HG03095 (cell line): ENCODE data around the gene MAGEL2.

ENCODE experiments used
- ATAC-seq: cut with Tn5 transposase; IDR thresholded peaks from one replicate; pipeline ENCODE4 v1.9.1; 2021; ENCODE audit warnings: moderate library complexity; ENCODE audit not compliant: unreplicated experiment

Gene MAGEL2

DNA sequence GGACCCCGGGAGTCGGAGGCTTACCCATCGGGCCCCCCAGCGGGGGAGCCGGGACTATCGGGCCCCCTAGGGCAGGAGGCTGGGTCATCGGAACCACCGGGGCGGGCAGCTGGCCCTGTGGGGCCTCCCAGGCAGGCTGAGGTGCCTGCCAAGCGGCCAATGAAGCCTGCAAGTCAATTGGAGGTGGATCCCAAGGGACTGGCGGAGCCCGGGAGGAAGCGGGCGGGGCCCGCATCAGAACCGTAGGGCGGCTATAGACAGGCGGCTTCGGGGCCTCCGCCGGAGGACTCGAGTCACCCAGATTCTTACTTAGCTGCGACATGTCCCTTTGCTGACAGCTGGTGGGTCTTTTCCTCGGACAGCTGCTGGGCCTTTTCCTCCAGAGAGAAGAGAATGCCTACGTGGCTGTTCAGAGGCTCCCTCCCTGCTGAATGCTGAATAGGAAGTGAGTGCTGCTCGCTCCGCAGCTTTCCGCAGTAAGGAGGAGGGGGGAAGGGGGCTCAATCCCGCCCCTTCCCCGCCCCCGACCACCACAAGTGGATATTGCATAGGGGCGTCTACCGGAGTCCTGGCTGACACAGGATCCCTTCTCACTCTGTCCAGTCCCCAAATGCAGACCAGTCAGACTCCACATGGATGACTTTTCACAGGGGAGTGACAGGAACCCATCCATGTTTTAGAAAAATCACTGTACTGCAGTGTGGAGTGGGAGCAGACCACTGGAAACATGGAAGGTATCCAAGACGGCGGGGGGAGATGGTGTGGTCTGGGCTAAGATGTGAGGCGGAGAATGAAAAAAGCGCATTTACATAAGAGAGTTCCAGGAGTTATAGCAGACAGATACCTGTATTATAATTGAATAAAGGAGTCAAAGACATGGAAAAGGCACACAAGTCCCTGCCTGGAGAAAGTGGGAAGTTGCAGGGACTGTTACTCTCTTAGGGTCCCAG lies at the start of gene MAGEL2:
Gene MAGEL2 (minus strand): TSS at position 447 of the 950 bp plus-strand sequence. CDS start 125 bp downstream, at position 322.
- no peak for ATAC-seq

- no peak for ATAC-seq
Observed at GRCh38 chr15:23695282-23695681, 47.6 kb upstream of the MAGEL2 start.

- no peak for ATAC-seq
Observed at GRCh38 chr15:23694592-23694991, 46.9 kb upstream of the MAGEL2 start.

DNA sequence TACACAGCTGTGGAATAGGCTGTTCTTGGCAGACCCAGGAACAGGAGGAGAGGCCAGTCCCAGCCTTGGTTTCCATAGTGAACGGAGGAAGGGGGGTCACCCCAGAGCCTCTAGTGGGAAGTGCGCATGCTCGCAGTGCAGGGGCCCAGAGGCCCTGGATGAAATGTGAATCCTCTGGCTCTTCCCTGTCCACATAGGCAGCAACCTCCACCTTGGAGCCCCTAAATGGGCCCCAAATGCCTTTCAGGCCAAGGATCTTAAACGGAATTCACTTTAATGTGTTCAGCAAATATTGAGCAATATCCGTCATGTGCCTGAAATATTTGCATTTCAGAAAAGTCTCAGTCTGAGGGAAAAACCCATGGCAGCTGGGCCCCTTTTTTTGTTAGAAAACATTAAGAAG lies 42.8 kb upstream of the MAGEL2 start:
- ATAC-seq, result no peak

DNA sequence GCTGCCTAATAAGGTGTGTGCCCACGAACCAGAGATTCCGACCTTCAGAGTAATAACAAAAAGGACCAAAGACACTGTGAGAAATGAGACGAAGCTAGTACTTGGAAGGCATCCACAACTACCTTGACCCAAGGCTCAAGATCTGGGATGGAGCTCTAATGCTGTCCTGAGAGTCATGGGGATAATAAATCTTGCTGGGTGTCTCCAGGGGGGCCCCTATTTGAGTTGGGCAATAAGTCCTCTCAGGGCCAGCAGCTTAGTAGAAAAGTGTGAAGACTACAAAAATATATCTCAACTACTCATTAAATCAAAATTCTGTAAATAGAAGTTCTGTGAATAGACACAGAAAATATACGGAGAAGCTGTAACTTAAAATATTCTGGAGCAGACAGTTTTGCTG lies 42.3 kb upstream of the MAGEL2 start:
- no peak for ATAC-seq

- no peak for ATAC-seq
Observed at GRCh38 chr15:23687143-23687470, 39.4 kb upstream of the MAGEL2 start, which contains the start of gene NDN. TSS of gene NDN (minus strand) at chr15:23687305. CDS start at chr15:23687217, 88 bp downstream.

DNA sequence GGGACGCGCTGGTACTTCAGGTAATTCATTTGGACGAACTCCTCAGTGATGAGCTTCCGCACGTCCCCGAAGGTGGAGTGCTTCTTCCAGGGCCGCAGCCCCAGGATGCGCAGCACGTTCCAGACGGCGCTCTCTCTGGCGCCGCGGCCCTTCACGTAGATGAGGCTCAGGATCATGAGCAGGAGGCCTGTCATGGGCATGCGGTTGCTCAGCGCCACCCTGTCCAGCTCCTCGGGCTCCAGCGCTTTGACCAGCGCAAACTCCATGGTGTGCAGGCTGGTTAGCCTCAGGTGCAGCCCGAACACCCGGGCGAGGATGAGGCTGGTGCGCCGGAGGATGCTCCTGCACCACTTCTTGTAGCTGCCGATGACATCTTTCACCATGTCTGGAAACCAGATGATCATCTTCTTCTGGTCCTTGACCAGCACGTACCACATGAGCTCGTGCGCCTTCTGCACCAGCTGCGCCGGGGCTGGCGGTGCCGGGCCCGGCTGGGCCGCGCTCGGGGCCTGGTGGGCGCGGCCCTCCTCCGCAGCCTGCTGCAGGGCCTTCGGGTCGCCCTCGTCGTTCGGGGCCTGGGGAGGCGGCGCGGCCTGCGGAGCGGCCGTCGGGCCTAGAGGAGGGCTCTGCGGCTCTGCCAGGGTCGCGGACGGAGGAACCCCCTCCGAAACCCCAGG lies 38.9 kb upstream of the MAGEL2 start:
- ATAC-seq, result no peak

- no peak for ATAC-seq
Observed at GRCh38 chr15:23671481-23671880, 23.8 kb upstream of the MAGEL2 start.

DNA sequence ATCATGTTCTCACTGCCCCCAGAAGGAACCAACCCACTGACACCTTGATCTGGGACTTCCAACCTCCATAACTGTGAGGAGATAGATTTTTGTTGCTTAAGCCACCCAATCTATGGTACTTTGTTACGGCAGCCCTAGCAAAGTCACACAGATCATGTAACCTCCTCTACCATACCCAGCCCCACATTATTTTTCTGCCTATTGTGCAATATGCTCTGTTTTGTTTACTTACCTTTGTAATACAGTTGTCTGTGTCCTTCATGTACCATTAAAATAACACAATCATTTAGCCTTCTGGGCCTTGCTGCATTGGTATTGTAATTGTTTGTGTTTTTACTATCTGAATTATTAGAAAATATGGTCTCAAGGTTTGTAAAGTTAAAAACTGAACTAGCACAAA lies 23.3 kb upstream of the MAGEL2 start:
- ATAC-seq, result no peak

DNA sequence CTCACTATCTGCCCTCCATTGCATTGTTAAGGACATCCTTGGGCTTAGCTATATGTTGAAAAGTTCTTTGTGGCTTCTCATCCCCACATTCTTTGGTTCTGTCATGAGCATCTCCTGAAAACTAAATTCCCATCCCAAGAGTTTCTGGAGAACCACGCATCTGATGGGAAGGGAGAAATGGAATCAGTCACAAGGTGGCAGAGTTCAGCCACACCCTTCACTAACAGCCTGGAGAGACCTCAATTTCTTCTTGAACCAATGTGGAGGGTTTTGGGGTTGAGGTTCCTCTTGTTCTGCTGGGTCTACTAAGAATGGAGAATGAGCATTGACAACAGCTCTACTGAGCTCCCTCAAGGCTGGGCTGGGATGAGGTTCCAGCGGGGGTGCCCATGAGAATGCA lies 15.6 kb upstream of the MAGEL2 start:
- no peak for ATAC-seq

- ATAC-seq, result no peak
Observed at GRCh38 chr15:23648920-23649515, 1.4 kb upstream of the MAGEL2 start.

DNA sequence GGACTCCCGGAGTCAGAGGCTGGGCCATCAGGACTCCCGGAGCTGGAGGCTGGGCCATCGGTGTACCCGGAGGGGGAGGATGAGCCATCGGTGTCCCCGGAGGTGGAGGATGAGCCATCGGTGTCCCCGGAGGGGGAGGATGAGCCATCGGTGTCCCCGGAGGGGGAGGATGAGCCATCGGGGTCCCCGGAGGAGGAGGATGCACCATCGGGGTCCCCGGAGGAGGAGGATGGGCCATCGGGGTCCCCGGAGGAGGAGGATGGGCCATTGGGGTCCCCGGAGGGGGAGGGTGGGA lies 719 bp downstream of the MAGEL2 start:
- no peak for ATAC-seq

DNA sequence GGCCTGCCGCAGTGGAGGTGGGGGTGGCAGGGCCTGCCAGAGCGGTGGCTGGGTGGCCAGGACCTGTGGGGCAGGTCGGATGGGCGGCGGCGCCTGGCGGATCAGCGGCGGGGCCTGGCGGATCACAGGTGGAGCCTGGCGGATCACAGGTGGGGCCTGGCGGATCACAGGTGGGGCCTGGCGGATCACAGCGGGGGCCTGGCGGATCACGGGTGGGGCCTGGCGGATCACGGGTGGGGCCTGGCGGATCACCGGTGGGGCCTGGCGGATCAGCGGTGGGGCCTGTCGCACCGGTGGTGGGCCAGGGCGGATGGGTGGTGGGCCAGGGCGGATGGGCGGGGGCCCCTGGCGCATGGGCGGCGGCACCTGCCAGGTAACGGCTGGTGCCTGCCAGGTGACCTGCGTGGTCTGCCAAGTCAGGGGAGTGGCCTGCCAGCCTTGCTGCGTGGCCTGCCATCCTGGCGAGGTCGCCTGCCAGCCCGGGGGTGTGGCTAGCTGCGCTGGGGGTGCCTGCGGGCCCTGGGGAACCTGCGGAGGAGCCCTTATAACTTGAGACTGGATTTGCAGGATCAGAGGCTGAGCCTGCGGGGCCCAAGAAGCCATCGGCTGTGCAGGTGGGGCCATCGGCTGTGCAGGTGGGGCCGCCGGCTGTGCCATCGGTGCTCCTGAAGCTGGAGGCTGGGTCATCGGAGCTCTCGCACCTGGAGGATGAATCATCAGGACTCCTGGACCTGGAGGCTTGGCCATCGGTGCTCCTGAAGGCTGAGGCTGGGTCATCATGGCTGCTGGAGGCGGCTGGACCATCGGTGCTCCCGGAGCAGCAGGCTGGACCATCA lies 1.3 kb downstream of the MAGEL2 start:
- no peak for ATAC-seq

DNA sequence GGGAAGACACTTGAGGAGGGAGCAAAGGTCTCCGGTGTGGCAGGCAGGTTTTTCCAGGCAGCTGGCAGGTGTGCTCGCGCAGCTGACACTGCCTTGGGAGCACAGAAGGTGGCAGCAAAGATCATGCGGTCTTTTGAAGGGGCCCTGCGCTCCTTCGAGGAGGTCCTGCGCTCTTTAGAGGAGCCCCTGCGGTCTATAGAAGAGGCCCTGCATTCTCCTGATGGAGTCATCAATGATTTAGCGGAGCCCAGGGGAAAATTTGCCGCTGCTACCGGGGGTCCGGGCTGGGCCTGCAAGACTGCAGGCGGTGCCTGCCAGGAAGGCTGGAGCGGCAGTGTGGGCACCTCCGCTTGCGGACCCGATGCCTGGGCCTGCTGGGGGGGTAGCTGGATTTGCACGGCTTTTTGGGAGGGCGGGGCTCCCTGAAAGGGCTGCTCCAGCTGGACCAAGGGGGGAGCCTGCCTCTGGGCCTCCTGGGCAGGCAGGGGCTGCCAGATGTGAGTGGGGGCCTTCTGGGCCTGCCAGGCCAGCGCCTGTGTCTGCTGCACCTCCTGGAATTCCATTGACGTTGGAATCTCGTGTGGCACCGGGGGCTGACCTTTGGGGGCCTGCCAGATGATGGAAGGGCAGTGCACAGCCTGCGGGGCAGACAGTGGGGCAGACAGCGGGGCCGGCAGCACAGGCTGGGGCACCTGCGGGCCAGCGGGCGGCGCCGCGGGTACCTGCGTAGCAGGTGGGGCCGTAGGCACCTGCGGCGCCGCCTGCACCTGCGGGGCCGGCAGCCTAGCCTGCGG lies 2.1 kb downstream of the MAGEL2 start:
- ATAC-seq, result no peak

DNA sequence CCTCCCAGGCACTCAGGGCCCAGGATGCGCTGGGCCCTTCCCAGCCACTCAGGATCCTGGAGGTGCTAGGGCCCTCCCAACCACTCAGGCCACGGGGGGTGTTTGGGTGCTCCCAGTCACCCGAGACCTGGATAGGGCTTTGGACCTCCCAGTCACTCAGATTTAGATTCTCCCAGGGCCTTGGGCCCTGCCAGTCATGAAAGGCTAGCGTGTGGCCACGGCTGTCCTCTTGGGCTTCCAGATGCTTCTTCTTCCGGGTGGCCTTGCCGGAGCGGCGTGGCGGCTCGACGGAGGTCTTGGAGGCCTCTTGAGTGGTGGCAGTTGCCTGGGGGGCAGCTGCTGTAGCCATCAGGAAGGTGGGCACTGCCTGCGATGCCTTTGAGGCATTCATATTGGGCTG lies 2.8 kb downstream of the MAGEL2 start:
- no peak for ATAC-seq

- no peak for ATAC-seq
Observed at GRCh38 chr15:23642413-23643044, 5.1 kb downstream of the MAGEL2 start.

DNA sequence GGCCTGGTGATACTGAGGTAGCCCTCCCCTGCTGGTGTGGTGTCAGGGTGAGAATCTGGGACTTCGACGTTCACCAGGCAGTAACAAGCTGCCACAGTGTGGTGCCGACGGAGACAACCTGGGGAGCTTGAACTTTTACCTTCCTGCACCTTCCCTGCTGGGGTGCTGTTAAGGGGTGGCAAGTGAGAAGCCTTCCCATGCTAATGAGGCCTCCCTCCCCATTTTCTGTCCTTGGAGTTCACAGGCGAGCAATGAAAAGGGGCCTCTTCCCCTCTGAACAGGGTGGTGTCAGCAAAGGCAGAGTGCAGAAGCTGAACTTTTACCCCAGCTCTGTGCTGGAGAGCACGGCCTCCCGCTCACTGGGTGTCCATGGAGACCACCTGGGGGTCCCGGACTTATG lies 13.5 kb downstream of the MAGEL2 start:
- ATAC-seq, result no peak

DNA sequence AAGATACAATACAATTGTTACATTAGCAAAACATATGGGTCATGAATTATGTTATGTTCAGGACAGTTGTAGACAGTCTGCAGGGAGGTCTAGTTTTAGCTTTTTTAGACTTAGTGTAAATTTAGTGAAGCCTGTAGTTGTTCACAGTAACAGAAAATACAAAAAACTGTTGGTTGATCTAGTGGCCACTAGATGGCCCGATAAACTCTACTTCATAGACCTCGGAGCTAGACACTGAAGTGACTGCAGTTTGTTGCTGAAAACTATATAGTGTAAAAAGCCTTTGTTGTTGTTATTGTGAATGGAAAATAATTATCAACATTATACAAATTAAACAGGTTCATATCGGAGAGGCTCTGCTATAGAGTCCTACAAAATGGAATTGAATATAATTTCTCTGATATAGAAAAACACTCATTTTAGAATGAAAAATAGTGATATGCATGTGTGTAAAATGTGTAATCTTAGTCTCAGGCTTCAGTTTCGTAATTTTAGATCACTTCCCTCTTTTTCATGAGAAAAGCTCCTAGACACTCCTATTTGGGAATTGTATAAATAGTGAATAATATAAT lies 18.3 kb downstream of the MAGEL2 start:
- no peak for ATAC-seq

- ATAC-seq, result no peak
Observed at GRCh38 chr15:23628612-23629233, 18.9 kb downstream of the MAGEL2 start.
